AG04450 (cell line): ENCODE data around the gene ZBTB8A. TPM values are rescaled to one million over a fixed set of nuclear protein-coding genes. Genes with fewer than 3 reads are reported as not detected.

ENCODE experiments used
- CTCF ChIA-PET: fragments of 300-600, 350-600 bp; formaldehyde crosslinking; extraction: SDS; loops from one replicate; lab custom pipeline; 2022; ENCODE audit warnings: antibody characterized with exemption, inconsistent platforms; lab: Charles Lee
- POLR2A ChIA-PET: fragments of 350-600 bp; formaldehyde crosslinking; extraction: SDS; loops from one replicate; lab custom pipeline; 2021; ENCODE audit warnings: antibody characterized with exemption, inconsistent platforms; lab: Yijun Ruan, JAX
- DNase-seq: peaks from one replicate; pipeline ENCODE4 v3.0.0-alpha.2; 2011; ENCODE audit warnings: low read depth, low spot score
- H3K27ac ChIP-seq: one replicate; pipeline ENCODE4 v1.5.1; 2012; ENCODE audit warnings: low read depth, low read length, control low read depth
- H3K27me3 ChIP-seq: one replicate; pipeline ENCODE4 v1.6.0; 2012; ENCODE audit warnings: low read length; ENCODE audit not compliant: control insufficient read depth, insufficient read depth
- H3K4me3 ChIP-seq: 2 replicates; pipeline ENCODE4 v1.5.1; 2011; ENCODE audit warnings: mild to moderate bottlenecking, low read depth, low read length, control low read depth
- H3K9me3 ChIP-seq: 2 replicates; pipeline ENCODE4 v1.5.1; 2012; ENCODE audit warnings: low read length; ENCODE audit not compliant: control insufficient read depth, insufficient read depth
- polyA plus RNA-seq: library from polyadenylated mRNA; depleted of rRNA; stranded (reverse); fragments of >200 nt; gene quantifications from 2 replicates; pipeline ENCODE4 v1.2.3, GENCODE V29; 2011
- TF ChIP-seq, protein P1 (sequence below): IDR thresholded peaks from 2 replicates; pipeline ENCODE4 v1.5.1; 2011; ENCODE audit warnings: low read depth, low read length, control low read depth, inconsistent platforms

Gene ZBTB8A
- polyA plus RNA-seq, 1 experiment = 7.2 TPM

- ChIA-PET POLR2A (interaction anchor here (0.6 kb wide), 1 partner anchor 98 kb away, joined by 5 read pairs; no protein-coding TSS in a partner anchor), CTCF (no interaction called here)
These were observed 73.1 kb downstream of the ZBTB8A start for GRCh38 chr1:32612189-32612881.

GRCh38 chr1:32613472-32613871 is 74.2 kb downstream of the ZBTB8A start:
- ChIA-PET CTCF (no interaction called here), POLR2A (no interaction called here)
- TF ChIP-seq, protein P1, sequence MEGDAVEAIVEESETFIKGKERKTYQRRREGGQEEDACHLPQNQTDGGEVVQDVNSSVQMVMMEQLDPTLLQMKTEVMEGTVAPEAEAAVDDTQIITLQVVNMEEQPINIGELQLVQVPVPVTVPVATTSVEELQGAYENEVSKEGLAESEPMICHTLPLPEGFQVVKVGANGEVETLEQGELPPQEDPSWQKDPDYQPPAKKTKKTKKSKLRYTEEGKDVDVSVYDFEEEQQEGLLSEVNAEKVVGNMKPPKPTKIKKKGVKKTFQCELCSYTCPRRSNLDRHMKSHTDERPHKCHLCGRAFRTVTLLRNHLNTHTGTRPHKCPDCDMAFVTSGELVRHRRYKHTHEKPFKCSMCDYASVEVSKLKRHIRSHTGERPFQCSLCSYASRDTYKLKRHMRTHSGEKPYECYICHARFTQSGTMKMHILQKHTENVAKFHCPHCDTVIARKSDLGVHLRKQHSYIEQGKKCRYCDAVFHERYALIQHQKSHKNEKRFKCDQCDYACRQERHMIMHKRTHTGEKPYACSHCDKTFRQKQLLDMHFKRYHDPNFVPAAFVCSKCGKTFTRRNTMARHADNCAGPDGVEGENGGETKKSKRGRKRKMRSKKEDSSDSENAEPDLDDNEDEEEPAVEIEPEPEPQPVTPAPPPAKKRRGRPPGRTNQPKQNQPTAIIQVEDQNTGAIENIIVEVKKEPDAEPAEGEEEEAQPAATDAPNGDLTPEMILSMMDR = no peak
- no peak overlapping the region for H3K4me3 ChIP-seq
- H3K27ac ChIP-seq = no peak overlapping the region
- H3K27me3 ChIP-seq = no peaks in the 10 kb centered on the region
- DNase-seq = no peak
- H3K9me3 ChIP-seq = no peaks in the 10 kb centered on the region

More at GRCh38 chr1:32612189-32612881, 73.1 kb downstream of the ZBTB8A start:
- H3K4me3 ChIP-seq = peak overlapping the region; percentile 47
- H3K27me3 ChIP-seq = no peaks in the 10 kb centered on the region
- H3K9me3 ChIP-seq = no peaks in the 10 kb centered on the region
- TF ChIP-seq, protein P1 = no peak
- no peak overlapping the region for H3K27ac ChIP-seq
- DNase-seq = no peak

DNA sequence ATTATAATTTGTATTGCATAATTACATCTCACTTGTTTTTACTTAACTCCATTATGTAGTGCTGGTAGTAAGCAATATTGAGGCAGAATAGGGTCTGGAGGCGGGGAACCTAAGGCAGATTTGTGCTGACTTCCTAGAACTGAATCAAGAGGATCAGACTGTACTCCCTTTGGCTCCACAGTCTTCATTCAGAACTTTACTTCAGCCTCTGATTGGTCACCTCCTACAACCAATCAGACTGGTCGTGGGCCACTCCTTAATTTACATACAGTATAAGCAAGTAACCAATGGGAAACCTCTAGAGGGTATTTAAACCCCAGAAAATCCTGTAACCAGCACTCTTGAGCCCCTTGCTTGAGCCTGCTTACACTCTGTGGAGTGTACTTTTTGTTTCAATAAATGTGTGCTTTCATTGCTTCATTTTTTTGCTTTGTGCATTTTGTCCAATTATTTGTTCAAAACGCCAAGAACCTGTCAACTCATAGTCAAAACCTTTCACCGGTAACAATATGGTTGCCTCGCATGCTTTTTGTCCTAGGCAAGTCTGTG is 79.5 kb downstream of the ZBTB8A start:
- no peaks in the 10 kb centered on the region for H3K9me3 ChIP-seq
- ChIA-PET POLR2A (no interaction called here), CTCF (interaction anchor here (2.2 to 2.5 kb wide), 2 partner anchors 99 to 218 kb away, joined by 21 read pairs; no protein-coding TSS in a partner anchor)
- no peak overlapping the region for H3K4me3 ChIP-seq
- TF ChIP-seq, protein P1 = no peak
- H3K27me3 ChIP-seq = no peaks in the 10 kb centered on the region
- no peak overlapping the region for H3K27ac ChIP-seq
- no peak for DNase-seq

DNA sequence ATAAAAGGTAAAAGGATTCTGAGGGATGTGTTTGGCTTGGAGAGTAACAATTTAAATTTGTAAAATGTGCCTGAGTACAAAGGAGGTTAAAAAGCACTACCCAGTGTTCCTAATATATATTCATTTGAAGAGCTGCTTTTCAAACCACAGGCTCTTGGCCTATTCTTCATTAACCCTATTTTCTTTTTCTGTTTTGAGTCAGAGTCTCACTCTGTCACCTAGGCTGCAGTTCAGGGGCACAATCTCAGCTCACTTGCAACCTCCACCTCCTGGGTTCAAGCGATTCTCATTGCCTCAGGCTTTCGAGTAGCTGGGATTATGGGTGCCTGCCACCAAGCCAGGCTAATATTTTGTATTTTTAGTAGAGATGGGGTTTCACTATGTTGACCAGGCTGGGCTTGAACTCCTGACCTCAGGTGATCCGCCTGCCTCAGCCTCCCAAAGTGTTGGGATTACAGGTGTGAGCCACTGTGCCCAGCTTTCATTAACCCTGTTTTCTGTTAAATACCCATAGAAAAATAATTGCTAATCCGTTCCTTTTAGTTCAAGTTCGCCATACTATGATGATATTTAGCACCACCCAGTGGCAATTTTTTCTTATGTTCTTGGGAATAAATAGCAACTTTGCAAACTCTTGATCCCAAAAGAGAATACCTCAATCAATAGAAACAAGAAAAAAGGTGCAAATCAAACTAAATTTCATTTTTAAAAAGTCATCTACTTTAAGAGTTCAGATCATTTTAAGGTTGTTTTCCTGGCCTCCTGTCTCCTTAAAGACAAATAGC is 80.7 kb downstream of the ZBTB8A start:
- ChIA-PET CTCF (interaction anchor here (0.6 to 2.5 kb wide), 7 partner anchors 19 to 465 kb away, joined by 3 to 21 read pairs (median 4); no protein-coding TSS in a partner anchor), POLR2A (no interaction called here)

More for the DNA sequence above, 80.7 kb downstream of the ZBTB8A start:
- no peak overlapping the region for H3K4me3 ChIP-seq
- TF ChIP-seq, protein P1 = peak; percentile 29
- H3K9me3 ChIP-seq = no peaks in the 10 kb centered on the region
- H3K27ac ChIP-seq = no peak overlapping the region
- DNase-seq = no peak
- H3K27me3 ChIP-seq = no peaks in the 10 kb centered on the region
